HepG2 (cell line): ENCODE data around the gene DZIP1L. TPM values are rescaled to one million over a fixed set of nuclear protein-coding genes. Genes with fewer than 3 reads are reported as not detected.

ENCODE experiments used
- CSRNP1 ChIP-seq: sonication (generic); formaldehyde crosslinking; IDR thresholded peaks from 2 replicates; pipeline ENCODE4 v1.8.1; 2023; ENCODE audit warnings: mild to moderate bottlenecking, missing genetic modification reagents
- ISL2 ChIP-seq: sonication (generic); formaldehyde crosslinking; IDR thresholded peaks from 2 replicates; pipeline ENCODE4 v1.5.0; 2020; ENCODE audit warnings: missing genetic modification reagents
- LRRFIP1 ChIP-seq: sonication (generic); formaldehyde crosslinking; conservative IDR thresholded peaks from 2 replicates; pipeline ENCODE4 v1.4.0; 2020; ENCODE audit warnings: missing genetic modification reagents
- MTA3 ChIP-seq: sonication (generic); formaldehyde crosslinking; IDR thresholded peaks from 2 replicates; pipeline ENCODE4 v1.4.0; 2020; ENCODE audit warnings: missing genetic modification reagents
- POGZ ChIP-seq: sonication (generic); formaldehyde crosslinking; IDR thresholded peaks from 2 replicates; pipeline ENCODE4 v1.4.0; 2020; ENCODE audit warnings: mild to moderate bottlenecking, missing genetic modification reagents
- ZHX2 ChIP-seq, 2 experiments: sonication (generic) in 1 of 2; formaldehyde crosslinking in 1 of 2; IDR thresholded peaks; 2 replicates each; pipeline versions ENCODE4 v1.6.1 to v1.9.0; 2014 to 2022; ENCODE audit warnings: antibody characterized with exemption in 1 of 2, borderline replicate concordance in 1 of 2, inconsistent platforms in 1 of 2, low read depth in 1 of 2, missing genetic modification reagents in 1 of 2
- polyA plus RNA-seq, 8 experiments: library from polyadenylated mRNA; depleted of rRNA in 3 of 8; stranded (reverse) in 7 of 8; unstranded in 1 of 8; fragments of >200 nt; fragmentation: Illumina TruSeq in 4 of 8; extraction: Trizol in 4 of 8; gene quantifications; 2 replicates each; pipeline versions ENCODE4 v1.2.1 to v1.2.3, GENCODE V29; 2011 to 2016; ENCODE audit warnings: low read depth in 4 of 8, missing spikeins in 1 of 8, mixed read lengths in 1 of 8; ENCODE audit not compliant: insufficient read depth in 1 of 8
- total RNA-seq, 5 experiments: library from RNA; depleted of rRNA; stranded (reverse); fragments of >200 nt; fragmentation: Illumina TruSeq; extraction: Trizol; gene quantifications; 2 replicates each; pipeline ENCODE4 v1.2.3, GENCODE V29; 2016; ENCODE audit warnings: low read depth in 1 of 5

DZIP1L gene
- total and polyA plus RNA-seq, 2 of the 13 experiments (the other 11 are each of a cell fraction or from before 2014, with no cell fraction given): 0.90 to 1.2 TPM

- TF ChIP-seq ZHX2 (IDR thresholded peaks at IDR 0.05; ENCODE audit: low read depth) (no peak), ZHX2 (CRISPR knock-in tag; IDR thresholded peaks at IDR 0.05; ENCODE audit: borderline replicate concordance) (no peak), LRRFIP1 (CRISPR knock-in tag) (no peak), MTA3 (CRISPR knock-in tag) (no peak), ISL2 (CRISPR knock-in tag) (no peak), CSRNP1 (CRISPR knock-in tag) (no peak), POGZ (CRISPR knock-in tag) (no peak)
Observed at GRCh38 chr3:138043266-138044029, 72.0 kb downstream of the DZIP1L start (continued).
